T-helper 1 cell treated with Interleukin-12 subunit alpha and Interleukin-12 subunit beta and Interleukin-4 antibody, amounts not matched to agents 30 μg/mL and 1 μg/mL, for 36 hours (primary cell): ENCODE results near the gene NCSTN.

ENCODE experiments used
- H3K27ac Mint-ChIP-seq: one replicate; pipeline ENCODE4 v1.8.0; 2021; ENCODE audit warnings: mild to moderate bottlenecking, mixed read lengths
- H3K27me3 Mint-ChIP-seq: one replicate; pipeline ENCODE4 v1.8.0; 2021; ENCODE audit warnings: low read depth, mixed read lengths
- H3K36me3 Mint-ChIP-seq: one replicate; pipeline ENCODE4 v1.8.0; 2021; ENCODE audit warnings: low read depth, mixed read lengths
- H3K4me1 Mint-ChIP-seq: one replicate; pipeline ENCODE4 v1.8.0; 2021; ENCODE audit warnings: low read depth, mixed read lengths
- H3K4me3 Mint-ChIP-seq: one replicate; pipeline ENCODE4 v1.8.0; 2021; ENCODE audit warnings: mild to moderate bottlenecking, moderate library complexity, mixed read lengths
- H3K9me3 Mint-ChIP-seq: one replicate; pipeline ENCODE4 v1.8.0; 2021; ENCODE audit warnings: mixed read lengths

Gene NCSTN

DNA sequence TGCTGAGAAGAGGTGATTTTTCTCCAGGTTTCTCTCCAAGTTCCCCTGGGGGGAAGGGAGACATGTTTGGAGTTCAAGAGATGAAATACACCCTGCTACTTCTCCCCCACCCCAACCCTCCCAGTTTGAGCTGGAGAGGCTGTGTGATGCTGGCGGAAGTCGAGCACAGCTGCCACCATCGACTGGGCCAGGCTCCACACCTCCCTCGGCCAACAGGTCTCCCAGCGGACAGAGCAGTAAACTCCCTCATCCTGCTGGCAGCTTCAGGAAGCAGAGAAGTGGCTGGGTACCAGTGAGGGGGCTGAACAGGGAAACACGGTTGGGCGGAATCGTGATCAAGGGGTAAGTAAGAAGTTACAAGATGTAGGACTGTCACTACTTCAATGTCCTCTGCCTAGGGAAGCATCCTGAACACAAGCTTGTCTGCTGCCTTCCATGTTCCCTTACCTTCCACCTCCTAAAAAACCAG is 17.1 kb downstream of the NCSTN start:
- no peak overlapping the region for H3K4me3 Mint-ChIP-seq
- H3K36me3 Mint-ChIP-seq: peaks cover 34% of the 10 kb centered on the region
- no peaks in the 10 kb centered on the region for H3K9me3 Mint-ChIP-seq
- H3K4me1 Mint-ChIP-seq: no peaks in the 10 kb centered on the region
- H3K27ac Mint-ChIP-seq: no peak overlapping the region
- H3K27me3 Mint-ChIP-seq: no peaks in the 10 kb centered on the region

DNA sequence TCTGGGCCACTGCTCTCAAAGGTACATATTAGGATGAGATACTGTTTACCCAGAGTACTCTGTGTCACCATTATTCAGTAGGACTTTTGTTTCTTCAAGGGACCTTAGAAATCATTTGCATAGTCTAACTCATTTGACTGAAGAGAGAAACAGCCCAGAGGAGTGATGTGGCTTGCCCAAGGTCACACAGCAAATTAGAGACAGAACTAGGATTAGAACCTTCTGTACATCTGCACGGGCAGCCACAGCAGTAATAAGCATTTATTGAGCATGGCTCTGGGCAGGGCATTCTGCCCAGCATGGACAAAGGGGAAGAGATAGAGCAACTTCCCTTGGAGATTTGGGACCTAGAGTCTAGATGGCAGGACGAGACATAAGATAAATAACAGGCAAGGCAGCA is 18.0 kb downstream of the NCSTN start:
- Mint-ChIP-seq H3K9me3 (no peaks in the 10 kb centered on the region), H3K27ac (no peak overlapping the region), H3K27me3 (no peaks in the 10 kb centered on the region), H3K4me1 (no peaks in the 10 kb centered on the region), H3K4me3 (no peak overlapping the region), H3K36me3 (peaks cover 30% of the 10 kb centered on the region)

- H3K36me3 Mint-ChIP-seq: peaks cover 27% of the 10 kb centered on the region
- H3K4me1 Mint-ChIP-seq: no peaks in the 10 kb centered on the region
- no peak overlapping the region for H3K4me3 Mint-ChIP-seq
- H3K9me3 Mint-ChIP-seq: no peaks in the 10 kb centered on the region
- H3K27ac Mint-ChIP-seq: no peak overlapping the region
- no peaks in the 10 kb centered on the region for H3K27me3 Mint-ChIP-seq
Observed at GRCh38 chr1:160361814-160362167, 18.6 kb downstream of the NCSTN start.

GRCh38 chr1:160362168-160362957 is 19.2 kb downstream of the NCSTN start:
- Mint-ChIP-seq H3K4me1 (no peaks in the 10 kb centered on the region), H3K27ac (no peak overlapping the region), H3K9me3 (no peaks in the 10 kb centered on the region), H3K27me3 (no peaks in the 10 kb centered on the region), H3K36me3 (peaks cover 23% of the 10 kb centered on the region), H3K4me3 (no peak overlapping the region)

DNA sequence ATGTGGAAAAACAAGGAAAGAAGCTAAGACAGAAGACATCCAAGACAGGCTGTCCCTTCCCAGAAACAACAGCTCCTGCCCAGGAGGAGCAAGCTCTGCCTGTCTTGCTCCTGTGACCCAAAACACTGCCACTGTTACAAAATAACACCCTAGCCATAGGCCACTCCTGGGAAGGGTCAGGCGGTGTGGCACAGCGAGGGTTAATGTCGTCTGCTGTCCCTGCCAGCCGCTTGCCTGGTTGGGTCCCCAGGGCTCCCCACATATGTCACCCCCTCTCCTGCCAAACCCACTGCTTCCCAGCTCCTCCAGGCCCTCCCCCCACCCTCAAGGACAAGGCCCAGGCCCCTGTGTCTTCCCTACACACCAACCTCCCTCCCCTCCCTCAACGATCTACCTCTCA is 19.8 kb downstream of the NCSTN start:
- Mint-ChIP-seq H3K4me1 (no peaks in the 10 kb centered on the region), H3K4me3 (no peak overlapping the region), H3K9me3 (no peaks in the 10 kb centered on the region), H3K36me3 (peaks cover 19% of the 10 kb centered on the region), H3K27me3 (no peaks in the 10 kb centered on the region), H3K27ac (no peak overlapping the region)

DNA sequence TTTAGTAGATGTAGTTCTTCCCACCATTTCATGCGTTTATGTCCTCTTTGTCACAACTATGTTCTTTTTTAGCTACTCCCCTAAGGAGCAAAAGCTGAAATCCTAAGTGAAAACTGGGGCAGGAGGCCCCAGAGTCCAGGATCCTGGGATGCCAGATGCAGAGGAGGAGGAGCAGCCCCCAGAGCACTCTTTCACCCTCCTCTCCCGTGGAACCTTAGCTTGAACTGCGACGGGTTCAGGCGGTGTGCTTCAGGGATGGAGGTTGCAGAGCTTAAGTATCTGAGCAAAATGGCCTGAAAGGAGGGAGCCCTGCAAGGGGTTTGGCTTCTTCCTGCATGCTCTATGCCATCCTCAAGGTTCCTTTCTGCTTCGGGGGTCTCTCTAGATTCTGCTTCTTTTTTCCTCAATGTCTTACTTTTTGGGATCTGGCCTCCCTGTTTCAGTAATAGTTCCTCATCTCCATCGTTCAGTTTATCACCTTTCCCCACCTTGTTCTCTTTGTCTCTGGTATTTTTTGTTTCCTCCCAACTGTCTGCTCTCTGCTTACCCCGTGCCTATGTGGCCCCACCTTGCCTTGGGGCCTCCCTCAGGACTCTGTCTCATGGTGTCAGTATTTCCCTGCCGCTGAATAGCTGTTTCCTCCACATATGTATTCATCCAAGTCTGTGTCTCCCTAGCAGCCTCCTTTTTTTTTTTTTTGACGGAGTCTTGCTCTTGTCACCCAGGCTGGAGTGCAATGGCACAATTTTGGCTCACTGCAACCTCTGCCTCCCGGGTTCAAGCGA is 21.0 kb downstream of the NCSTN start:
- H3K4me3 Mint-ChIP-seq: no peak overlapping the region
- no peak overlapping the region for H3K27ac Mint-ChIP-seq
- H3K27me3 Mint-ChIP-seq: no peaks in the 10 kb centered on the region
- peaks cover 11% of the 10 kb centered on the region for H3K36me3 Mint-ChIP-seq
- no peaks in the 10 kb centered on the region for H3K9me3 Mint-ChIP-seq
- H3K4me1 Mint-ChIP-seq: no peaks in the 10 kb centered on the region

DNA sequence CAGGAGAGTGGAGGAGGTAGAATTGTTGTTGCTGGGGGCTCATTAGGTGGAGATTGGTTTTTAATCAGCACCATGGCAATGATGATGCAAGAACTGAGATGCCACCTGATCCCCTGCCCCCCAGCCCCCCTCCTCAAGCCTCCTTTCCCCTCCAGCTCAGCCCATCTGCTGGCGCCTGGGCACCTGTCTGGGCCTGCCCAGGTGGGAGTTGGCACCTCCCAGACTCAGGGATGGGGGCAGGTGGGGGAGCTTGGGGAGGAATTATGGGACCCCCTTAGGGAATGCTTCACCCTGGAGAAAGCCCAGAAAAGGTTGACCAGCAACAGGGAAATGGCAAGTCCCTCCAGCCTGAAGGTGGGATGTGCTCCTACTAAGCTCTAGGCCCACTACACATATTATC is 22.1 kb downstream of the NCSTN start:
- Mint-ChIP-seq H3K4me3 (no peak overlapping the region), H3K27ac (no peak overlapping the region), H3K9me3 (no peaks in the 10 kb centered on the region), H3K27me3 (no peaks in the 10 kb centered on the region), H3K36me3 (peaks cover 9% of the 10 kb centered on the region), H3K4me1 (no peaks in the 10 kb centered on the region)

DNA sequence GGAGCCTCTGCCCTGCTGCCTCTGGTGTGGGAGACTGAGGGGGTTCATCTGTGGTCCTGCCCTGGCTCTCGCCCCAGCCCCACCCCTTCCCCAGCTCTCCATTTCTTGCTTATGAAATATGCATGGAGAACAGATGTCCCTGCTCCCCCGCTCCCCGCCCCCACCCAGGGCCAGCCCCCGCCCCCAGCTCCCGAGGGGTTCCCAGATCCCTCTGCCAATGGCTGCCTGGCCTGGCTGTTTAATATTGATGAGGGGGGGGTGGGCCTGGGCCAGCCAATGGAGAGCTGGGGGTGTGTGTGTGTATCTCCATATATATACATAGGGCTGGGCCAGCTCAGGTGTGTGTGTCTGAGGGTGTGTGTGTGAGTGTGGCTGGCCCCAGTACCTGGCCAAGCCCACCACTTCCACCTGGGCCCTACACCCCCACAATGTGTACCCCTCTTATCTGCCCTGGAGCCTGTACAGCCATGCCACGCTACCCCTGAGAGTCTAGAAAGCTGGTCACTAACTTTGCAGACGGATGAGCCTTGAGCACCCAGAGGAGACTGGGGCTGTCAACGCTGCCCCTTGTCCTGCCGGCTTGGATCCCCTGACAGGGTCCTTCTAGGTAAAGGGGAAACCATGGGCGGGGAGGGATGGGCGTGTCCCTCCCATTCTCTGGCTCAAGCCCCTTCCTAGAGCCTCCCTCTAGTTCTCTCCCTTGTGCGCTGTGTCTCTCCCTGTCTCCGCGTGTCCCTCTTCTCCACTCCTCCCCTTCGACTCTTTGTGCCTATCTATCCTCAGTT is 23.7 kb downstream of the NCSTN start, which contains the start of gene NHLH1:
Gene NHLH1, plus strand, starts transcription at position 341 of the 785 bp plus-strand sequence. CDS start 3,661 bp downstream, outside the sequence.
- Mint-ChIP-seq H3K27ac (no peak within 1 kb of the TSS), H3K4me1 (no peaks in the 10 kb centered on the region), H3K27me3 (no peaks in the 10 kb centered on the region), H3K36me3 (no peaks in the 10 kb centered on the region), H3K4me3 (no peak within 1 kb of the TSS), H3K9me3 (no peaks in the 10 kb centered on the region)

GRCh38 chr1:160367516-160367900 is 24.3 kb downstream of the NCSTN start:
- Mint-ChIP-seq H3K4me1 (no peaks in the 10 kb centered on the region), H3K9me3 (no peaks in the 10 kb centered on the region), H3K27ac (no peak overlapping the region), H3K36me3 (no peaks in the 10 kb centered on the region), H3K4me3 (no peak overlapping the region), H3K27me3 (no peaks in the 10 kb centered on the region)

- no peaks in the 10 kb centered on the region for H3K36me3 Mint-ChIP-seq
Observed at GRCh38 chr1:160367934-160368923, 25.0 kb downstream of the NCSTN start.

GRCh38 chr1:160369087-160369486 is 25.9 kb downstream of the NCSTN start:
- no peaks in the 10 kb centered on the region for H3K27me3 Mint-ChIP-seq
- H3K4me3 Mint-ChIP-seq: no peak overlapping the region
- no peaks in the 10 kb centered on the region for H3K4me1 Mint-ChIP-seq
- no peak overlapping the region for H3K27ac Mint-ChIP-seq
- no peaks in the 10 kb centered on the region for H3K9me3 Mint-ChIP-seq
- no peaks in the 10 kb centered on the region for H3K36me3 Mint-ChIP-seq

More at GRCh38 chr1:160367934-160368923, 25.0 kb downstream of the NCSTN start:
- H3K27me3 Mint-ChIP-seq: no peaks in the 10 kb centered on the region
- H3K4me3 Mint-ChIP-seq: no peak overlapping the region
- no peaks in the 10 kb centered on the region for H3K4me1 Mint-ChIP-seq
- no peaks in the 10 kb centered on the region for H3K9me3 Mint-ChIP-seq
- no peak overlapping the region for H3K27ac Mint-ChIP-seq

- peaks cover 3% of the 10 kb centered on the region for H3K4me1 Mint-ChIP-seq
- no peaks in the 10 kb centered on the region for H3K9me3 Mint-ChIP-seq
- H3K36me3 Mint-ChIP-seq: no peaks in the 10 kb centered on the region
- no peak overlapping the region for H3K27ac Mint-ChIP-seq
- H3K4me3 Mint-ChIP-seq: no peak overlapping the region
- no peaks in the 10 kb centered on the region for H3K27me3 Mint-ChIP-seq
Observed at GRCh38 chr1:160370561-160371345, 27.6 kb downstream of the NCSTN start.

- Mint-ChIP-seq H3K27me3 (no peaks in the 10 kb centered on the region), H3K36me3 (no peaks in the 10 kb centered on the region), H3K9me3 (no peaks in the 10 kb centered on the region), H3K27ac (no peak overlapping the region), H3K4me3 (no peak overlapping the region), H3K4me1 (peaks cover 9% of the 10 kb centered on the region)
Observed at GRCh38 chr1:160371346-160371631, 28.1 kb downstream of the NCSTN start.
